GM12891 (cell line): Measurements from ENCODE around the gene CCNK.

Experiments used
- POLR2A ChIP-seq: IDR thresholded peaks from 2 replicates; pipeline ENCODE4 v1.6.1; 2011; ENCODE audit warnings: low read depth, low read length, control low read depth
- POLR2AphosphoS5 ChIP-seq: IDR thresholded peaks from 2 replicates; pipeline ENCODE4 v1.6.1; 2011; ENCODE audit warnings: low read depth, low read length, control low read depth
- POU2F2 ChIP-seq: IDR thresholded peaks from 2 replicates; pipeline ENCODE4 v1.6.1; 2011; ENCODE audit warnings: low read depth, mild to moderate bottlenecking, control low read depth, low read length, moderate library complexity
- TAF1 ChIP-seq: IDR thresholded peaks from 2 replicates; pipeline ENCODE4 v1.6.1; 2011; ENCODE audit warnings: low read depth, low read length, control low read depth

- TF ChIP-seq POLR2A (no peak), POU2F2 (no peak), POLR2AphosphoS5 (no peak), TAF1 (no peak)
These were observed 28.8 kb downstream of the CCNK start for GRCh38 chr14:99509871-99510555.
